GM19193 (cell line): ENCODE data around the gene UBE2O.

Experiments
- POLR2A ChIP-seq: IDR thresholded peaks from 4 replicates; pipeline ENCODE4 v1.6.1; 2011; ENCODE audit not compliant: insufficient read depth, insufficient read length; ENCODE audit errors: extremely low read depth

Gene UBE2O

DNA sequence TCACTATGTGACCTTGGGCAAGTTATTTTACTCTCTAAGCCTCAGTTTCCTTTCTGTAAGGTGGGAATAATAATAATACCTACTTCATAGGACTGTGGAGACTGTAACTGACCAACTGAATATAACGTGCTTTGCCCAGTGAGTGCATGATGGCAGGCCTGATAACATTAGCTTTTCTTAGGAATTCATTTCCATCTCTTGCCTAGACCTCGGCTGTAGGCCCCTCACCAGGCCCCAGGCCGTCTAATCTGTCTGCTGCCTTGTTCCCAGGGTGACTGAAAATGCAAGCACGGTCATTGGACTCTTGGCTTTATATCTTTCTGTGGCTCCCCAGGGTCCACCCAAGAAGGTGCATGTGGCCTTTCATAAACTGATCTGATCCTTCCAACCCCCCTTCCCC lies 6.7 kb upstream of the UBE2O start:
- TF ChIP-seq POLR2A, result no peak

GRCh38 chr17:76458580-76459490 lies 5.9 kb upstream of the UBE2O start:
- no peak for TF ChIP-seq POLR2A

GRCh38 chr17:76453431-76453743 lies 435 bp upstream of the UBE2O start:
- no peak for TF ChIP-seq POLR2A

- TF ChIP-seq POLR2A, result no peak
Observed at GRCh38 chr17:76452127-76452659, 759 bp downstream of the UBE2O start.

DNA sequence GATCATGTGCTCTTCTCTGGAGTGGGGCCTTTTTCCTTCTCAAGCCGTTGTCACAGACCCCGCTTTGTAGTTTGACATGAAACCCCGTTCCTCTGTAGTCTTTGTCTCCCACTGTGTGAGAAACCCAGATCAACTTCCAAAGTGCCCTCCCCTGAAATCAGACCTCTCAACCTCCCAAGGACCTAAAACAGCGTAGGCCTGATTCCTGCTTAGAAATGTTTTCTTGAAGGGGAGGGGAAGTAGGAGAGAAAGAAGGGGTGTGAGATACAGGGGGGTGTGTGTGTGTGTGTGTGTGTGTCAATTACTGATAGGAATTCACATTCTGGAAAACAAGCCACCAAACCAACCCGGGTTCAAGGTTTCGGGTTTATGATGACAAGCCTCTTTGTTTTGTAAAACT lies 1.4 kb downstream of the UBE2O start:
- no peak for TF ChIP-seq POLR2A

DNA sequence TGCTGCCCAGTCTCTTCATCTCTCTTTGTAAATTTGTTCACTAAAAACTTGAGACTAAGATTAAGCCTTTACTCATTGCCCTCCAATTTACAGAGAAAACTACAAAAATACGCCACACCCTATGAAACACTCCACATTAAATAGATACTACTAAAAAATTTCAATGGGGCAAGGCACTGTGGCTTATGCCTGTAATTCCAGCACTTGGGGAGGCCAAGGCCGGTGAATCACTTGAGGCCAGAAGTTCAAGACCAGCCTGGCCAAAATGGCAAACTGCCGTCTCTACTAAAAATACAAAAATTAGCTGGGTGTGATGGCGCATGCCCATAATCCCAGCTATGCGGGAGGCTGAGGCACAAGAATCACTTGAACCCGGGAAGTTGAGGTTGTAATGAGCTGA lies 3.8 kb downstream of the UBE2O start:
- TF ChIP-seq POLR2A, result no peak

- no peak for TF ChIP-seq POLR2A
Observed at GRCh38 chr17:76447931-76448652, 4.9 kb downstream of the UBE2O start.

DNA sequence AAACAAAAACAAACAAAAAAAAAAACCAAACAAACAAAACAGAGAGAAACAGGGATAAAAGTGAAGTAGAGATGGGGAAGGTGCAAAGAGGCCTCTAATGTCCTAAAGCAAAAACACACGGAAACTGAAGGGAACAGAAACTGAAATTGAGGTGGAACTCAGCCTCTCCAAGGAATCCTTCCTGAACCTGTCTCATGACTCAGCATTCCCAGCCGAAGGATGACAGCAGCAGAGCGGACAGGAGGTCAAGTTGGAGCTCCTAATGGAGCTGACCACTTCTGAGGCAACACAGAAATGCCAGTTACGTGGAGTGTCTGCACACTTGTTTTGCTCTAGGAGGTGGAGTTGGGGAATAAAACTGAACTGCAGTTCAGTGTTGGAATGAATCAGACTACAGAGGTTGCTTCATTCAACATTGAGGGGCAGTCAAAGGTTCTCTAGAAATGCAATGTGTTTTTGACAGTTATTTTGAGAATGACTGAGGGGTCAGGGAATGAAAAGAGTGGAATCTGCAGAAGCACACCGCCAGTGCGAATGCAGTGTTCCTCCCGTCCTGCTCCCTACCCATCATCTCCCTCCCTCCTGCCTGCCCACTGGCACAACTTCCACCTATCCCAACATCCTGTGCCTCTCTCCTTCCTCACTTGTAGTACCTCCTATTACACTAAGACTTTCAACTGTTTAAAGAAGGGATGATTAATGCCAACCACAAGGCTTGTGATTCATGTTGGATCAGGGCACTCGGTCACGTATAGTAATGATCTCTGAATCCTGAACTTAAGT lies 6.3 kb downstream of the UBE2O start:
- no peak for TF ChIP-seq POLR2A

DNA sequence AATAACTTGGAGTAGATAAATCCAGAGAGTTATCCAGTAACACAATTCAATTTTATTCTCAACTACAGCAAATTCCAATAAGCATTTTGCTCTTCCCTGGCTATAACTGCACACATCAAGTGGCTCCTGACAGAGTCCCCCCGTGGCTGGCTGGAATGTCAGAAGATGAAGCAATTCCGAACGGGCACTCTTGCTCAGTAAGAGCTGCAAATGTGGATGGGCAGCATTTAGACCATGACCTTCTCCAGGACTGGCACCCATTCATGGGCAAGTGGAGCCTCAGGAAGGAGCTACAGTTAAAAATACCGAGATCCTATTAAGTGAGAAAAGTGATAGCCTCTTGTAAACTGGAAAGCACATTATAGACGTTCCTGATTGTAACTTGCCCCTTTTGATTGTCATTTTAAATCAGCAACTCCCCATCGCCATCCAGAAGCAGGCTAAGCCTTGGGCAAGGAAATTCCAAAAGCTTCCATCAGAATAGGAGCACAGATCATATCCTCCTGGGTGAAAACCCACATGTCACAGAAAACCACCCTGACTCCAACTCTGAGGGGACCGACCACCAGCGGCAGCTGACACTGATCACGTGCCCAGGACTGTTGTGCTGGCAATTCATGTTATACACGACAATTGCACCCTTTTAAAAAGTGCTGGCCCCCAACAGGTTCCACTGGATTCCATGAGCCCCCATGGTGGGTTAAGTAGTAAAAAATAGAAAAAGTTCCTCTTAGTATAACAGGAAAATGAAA lies 7.1 kb downstream of the UBE2O start:
- TF ChIP-seq POLR2A, result no peak

GRCh38 chr17:76444518-76445311 lies 8.2 kb downstream of the UBE2O start:
- TF ChIP-seq POLR2A, result no peak

GRCh38 chr17:76442341-76443338 lies 10.3 kb downstream of the UBE2O start:
- no peak for TF ChIP-seq POLR2A

- TF ChIP-seq POLR2A, result no peak
Observed at GRCh38 chr17:76441686-76442340, 11.1 kb downstream of the UBE2O start.

- no peak for TF ChIP-seq POLR2A
Observed at GRCh38 chr17:76440751-76441362, 12.1 kb downstream of the UBE2O start.
